NCI-H2107 treated with DMSO at 0.1 percent for 48 hours (cell line): Measurements from ENCODE around the gene NAA10.

Experiments used
- DNase-seq: peaks from one replicate; lab custom pipeline; 2025; ENCODE audit not compliant: unreplicated experiment; lab: John Stamatoyannopoulos, UW

The NAA10 gene

DNA sequence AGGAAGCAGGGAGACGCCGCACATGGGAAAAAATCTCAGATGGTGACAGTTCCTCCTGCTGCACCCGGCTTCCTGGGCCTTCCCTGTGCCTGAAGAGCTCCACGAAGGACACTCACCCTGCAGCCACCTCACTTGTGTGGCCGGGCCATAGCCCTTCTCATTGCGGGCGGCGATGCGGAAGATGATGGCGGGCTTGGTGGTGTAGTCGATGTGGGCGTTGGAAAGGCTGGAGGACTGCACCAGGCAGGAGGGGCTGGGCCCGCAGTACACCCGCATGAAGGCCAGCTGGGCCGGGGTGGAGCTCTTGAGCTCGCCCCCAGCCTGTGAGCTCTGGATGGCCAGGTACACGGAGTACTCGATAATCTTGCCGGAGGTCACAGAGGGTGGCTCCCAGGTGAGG, 15.3 kb upstream of the NAA10 start:
- no peak for DNase-seq

DNA sequence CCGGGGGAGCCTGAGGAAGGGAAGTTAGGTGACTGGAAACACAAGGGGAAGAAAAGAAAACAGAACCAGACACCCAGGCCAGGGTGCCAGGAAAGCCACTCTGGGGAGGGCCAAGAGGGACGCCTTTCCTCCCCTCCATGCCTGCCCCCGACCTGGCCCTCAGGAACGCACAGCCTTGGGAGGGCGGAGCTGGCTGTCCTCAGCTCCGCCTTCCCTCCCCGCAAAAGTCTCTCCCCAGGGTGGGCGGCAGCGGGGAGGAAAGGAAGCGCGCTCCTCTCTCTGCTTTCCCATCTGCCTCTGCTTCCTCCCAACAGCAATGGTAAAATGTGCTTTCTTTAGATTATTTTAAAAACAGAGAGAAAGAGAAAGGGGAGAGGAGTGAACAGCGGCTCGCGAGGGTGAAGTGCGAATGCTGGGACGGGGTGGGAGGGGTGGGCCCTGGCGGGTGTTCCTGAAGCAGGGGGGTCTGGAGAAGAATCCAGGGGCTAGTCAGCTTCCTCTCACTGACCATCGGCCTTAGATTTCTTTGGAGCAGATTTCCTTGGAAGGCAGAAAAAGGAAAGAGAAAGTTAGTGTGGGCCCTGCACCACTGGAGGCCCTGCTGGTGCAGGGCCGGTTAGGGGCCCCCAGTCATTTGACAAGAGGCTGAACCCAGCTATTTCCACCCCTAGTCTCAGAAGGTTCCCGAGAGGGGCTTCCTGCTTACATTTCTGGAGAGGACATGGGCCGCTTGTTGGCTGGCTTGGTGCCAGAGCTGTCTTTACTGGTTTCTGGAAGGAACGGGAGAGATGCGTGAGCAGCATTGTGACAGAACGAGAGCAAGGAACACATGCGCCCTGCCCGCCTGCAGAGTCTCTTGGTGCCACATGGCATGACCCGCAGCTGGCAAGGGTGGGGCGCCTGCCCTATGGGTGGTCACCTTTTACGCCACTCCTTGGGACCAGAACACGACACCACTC, 14.3 kb upstream of the NAA10 start:
- DNase-seq: no peak

DNA sequence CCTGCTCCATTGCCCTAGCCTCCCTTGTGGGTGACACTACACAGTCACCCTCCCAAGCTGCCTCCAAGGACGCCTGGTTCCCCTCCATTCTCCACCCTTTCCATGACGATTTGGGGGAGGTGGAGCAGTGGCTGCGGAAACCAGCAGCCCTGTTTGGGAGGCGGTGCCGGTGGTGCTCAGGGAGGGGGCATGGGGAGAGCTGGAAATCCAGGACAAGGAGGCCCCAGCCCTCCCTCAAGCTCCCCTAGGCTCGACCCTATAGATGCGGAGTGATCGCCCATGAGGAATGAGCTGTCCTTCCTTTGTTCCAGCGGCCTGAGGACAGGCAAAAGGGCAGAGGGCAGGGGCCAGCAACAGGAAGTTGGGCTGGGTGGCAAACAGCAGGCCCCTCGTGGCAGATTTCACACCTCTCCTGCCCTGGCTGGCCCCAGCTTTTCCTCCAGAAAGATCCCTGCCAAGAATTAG, 13.2 kb upstream of the NAA10 start:
- no peak for DNase-seq

DNA sequence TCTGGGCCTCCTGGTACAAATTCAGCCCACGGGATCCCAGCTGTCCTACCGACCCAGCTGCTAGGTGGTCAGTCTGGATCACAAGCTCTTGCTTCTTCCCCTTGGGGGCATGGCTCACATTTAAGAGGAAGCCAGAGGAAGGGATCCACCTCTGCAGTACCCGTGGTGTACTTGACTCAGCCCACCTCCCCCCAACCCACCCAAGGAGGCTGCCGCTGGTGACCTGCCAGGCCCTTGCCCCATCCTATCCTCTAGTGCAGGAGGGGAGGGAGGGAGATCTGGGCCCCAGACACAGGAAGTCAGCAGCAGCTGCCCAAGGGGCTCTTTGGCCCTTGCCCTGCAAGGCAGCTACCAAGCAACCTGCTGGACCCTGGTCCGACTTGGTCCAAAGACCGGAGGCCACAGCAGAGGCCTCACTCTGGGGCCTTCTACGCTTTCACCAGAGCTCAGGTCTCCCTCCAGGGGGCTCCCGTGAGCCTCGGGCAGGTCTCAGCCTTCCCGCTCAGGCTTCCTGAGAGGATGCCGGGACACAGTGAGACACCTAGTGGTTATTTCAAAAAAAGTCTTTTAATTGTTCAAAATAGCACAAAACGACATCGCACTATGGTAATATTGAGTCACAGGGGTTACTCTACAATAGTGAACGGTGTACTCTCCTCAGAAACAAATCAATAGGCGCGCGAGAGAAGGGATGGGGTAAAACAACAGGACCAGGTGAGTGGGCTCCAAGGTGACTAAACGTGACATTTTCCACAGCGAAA, 12.4 kb upstream of the NAA10 start:
- DNase-seq: peak; percentile 77

DNA sequence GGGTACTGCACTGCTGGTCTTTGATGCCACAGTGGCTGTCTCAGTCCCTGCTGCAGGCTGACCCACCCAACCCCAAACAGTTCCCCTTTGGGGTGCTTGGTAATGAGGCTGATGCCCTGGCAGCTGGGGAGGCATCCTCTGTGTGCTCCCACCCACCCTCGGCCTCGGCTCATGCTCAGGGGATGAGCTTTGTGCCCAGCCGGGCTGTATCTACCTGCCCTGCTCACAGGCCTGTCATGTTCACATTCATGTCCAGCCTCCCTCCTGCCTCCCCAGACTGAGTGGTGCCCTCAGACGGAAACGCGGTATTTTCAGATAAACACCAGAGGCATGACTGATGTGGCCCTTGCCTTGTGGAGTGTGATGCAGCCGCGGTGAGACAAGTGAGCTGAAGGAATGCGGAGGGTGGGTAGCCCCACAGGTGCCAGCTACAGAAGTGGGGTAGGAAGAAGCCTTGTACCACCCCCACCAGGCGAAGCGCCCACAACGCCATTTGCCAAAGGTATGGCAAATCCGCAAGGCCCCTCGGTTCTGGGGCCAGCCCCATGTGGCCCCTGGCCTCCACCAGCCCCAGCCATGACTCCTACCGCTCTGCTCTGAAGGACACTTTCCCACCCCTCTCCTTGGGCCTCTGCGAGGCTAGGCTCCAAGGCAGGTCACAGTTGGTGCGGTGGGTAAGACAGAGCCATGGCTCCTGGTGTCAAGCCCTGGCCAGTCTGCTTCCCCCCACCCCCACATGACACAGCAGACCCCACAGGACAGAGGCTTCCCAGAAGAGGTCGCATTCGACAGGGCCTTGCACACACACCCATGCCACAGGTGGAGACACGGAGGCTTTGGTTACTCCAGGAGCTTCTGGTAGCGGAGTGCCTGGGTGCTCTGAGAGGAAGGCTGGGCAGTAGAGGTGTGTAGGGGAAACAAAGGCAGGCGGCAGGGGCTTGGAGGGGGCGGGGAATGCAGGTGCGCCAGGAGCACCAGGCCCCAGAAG, 11.4 kb upstream of the NAA10 start:
- no peak for DNase-seq

DNA sequence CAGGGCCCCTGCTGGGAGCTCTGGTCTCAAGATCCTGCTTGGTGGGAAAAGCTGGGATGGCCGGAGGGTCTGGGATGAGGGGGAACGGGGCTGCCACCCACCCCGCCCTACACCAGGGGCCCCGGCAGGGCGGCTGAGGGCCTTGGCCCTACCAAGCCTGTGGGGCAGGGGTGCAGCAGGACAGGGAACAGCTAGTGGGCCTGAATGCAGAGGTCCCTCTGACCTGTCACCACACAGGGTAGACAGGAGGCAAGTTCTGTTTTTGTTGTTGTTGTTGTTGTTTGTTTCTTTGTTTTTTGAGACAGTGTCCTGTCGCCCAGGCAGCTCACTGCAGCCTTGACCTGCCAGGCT, 9.9 kb upstream of the NAA10 start:
- no peak for DNase-seq

DNA sequence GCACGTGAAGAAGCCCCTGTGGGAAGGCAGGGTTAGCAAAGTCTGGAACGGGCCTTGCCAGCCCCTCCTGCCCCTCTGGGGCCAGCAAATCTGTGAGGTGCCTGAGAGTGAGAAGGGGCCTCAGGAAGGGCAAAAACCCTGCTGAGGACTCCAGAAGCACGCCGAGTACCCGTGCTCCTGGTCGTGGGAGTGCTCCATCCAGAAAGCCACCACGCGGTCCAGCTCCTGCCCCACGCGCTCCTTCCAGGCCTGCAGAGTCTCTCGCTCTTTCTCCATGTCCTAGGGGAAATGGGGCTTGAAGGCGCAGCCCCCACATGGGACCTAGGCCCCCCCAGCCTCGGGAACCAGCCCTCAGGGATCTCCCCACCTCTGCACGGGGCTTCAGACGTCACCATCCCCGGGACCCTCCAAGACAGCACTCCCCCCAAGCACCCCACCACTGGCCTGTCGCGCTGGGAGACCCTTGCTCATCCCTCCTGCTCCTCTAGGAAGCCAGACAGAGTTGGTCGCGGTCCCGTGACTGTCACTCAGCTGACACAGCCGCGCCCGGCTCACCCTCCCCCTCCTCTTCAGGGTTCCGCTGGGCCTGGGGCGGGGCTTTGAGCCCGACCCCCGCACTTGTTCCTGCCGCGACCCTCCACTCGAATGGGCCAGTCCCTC, 9.4 kb upstream of the NAA10 start, which contains the start of gene RENBP:
Gene RENBP (minus strand): TSS at position 504 of the 660 bp plus-strand sequence. CDS start 33 bp downstream, at position 471.
- DNase-seq: no peak

DNA sequence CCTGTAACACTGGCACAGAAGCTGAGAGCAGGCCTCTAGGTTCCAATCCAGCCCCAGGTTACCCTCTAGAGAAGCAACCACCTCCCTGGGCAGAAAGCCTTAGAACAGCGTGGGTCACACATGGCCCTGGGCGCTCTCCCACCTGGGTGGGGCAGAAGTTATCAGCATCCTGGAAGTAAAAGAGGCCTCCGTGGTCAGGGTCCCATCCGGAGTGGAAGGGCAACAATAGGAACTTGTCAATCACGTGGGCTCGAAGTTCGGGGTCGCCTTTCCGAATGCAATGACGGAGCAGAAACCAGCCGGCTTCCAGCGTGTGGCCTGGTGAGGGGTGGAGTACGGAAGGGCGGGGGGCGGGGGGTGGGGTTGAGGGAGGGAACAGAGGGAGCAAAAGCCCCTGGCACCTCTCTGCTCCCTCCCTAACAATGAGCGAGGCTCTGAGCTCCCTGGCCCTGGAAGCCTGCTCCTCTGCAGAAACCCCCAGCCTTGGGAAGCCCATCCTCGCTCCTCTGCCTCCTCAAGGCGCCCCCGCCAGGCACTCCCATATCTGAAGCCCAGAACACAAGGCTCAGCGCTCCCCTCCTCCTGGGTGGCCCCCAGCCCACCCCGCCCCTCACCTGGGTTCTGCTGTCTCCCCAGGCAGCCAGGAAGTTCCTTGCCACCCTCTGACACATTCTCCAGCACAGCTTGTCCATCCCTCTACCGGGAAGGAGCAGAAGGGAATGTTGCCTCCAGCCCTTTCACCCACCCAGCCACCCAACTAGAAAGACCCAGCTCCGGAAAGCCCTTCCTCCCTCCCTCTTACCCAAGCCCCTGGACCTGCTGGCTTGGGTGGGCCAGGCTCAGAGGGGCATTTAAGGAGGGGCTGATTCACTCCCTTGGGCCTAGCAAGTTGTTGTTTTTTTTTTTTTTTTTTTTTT, 6.8 kb upstream of the NAA10 start:
- DNase-seq: no peak

DNA sequence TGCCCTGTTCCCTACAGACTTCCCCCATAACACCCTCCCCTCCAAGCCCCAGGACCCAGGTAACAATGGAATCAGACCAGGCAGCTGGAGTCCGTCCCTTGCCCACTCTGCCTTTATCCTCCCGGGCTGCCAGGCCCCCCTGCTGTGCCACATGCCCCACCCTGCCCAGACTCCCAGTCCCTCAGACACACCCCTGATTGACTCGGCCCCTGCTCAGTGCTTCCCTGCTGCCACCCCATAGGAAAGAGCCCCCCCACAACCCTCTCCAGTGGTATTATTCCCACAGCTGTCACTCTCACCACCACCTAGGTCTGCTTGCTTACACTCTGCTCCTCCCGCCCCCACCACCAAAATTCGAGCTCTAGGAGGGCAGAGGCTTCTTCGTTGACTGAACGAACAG, 4.7 kb upstream of the NAA10 start:
- no peak for DNase-seq

DNA sequence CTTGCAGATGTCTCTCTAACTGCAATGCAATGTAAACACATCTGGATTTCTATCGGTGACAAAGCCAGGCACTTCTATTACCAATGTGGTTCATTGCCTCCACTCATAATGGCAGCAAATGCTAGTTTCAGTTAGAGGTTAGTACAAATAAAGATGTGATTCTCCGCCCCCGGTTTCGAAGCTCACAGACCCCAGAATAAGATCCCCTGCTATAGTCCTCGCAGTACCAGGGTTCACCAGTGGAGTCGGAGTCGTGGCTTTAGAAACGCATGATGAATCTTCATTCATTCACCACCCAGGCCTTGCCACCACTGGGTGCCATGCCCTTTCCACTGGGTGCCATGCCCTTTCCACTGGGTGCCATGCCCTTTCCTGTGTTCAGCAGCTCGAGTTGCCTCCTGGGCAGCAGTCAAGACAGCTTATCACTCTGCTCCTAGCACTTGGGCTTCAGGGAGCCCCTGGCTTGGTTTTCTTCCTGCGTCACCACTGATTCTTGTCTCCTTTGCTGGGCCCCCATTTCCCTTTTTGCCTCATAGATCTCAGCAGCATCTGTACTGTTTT, 3.5 kb upstream of the NAA10 start:
- DNase-seq: no peak

DNA sequence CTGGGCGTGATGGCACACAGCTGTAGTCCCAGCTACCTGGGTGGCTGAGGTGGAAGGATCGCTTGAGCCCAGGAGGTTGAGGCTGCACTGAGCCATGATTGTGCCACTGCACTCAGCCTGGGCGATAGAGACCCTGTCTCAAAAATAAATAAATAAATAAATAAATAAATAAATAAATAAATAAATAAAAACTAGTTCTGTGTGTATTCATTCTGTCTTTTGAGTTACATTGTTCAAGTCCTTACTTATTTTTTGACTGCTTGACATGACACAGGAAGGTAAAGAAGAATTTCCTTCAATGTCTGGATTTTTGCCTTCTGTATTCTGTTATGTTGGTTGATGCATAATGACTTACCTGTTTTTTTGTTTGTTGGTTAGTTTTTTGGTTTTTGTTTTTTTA, 2.2 kb upstream of the NAA10 start:
- no peak for DNase-seq

DNA sequence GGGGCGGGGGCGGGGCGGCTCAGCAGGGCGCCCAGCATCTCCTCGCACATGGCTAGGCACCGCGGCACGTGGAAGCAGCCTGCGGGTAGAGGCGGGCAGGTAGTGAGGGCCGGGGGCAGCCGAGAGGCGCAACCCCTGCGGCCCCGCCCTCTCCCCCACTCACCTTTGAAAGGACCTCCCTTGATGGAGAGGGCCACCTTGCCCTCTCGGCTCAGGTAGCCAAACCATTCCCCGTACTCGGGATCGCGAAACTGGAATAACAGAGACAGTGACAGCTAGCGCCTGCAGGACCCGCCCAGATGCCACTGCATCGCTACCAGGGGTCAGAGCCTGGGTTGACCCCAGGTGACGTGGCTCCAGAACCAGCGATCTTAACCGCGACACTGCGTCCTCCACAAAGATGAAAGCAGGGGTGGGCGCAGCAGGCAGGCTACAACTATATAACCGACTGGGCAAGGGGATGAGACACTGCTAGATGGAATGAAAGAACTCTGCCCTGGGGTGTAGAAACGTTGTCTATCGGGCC, 552 bp upstream of the NAA10 start:
- DNase-seq: peak; percentile 22

DNA sequence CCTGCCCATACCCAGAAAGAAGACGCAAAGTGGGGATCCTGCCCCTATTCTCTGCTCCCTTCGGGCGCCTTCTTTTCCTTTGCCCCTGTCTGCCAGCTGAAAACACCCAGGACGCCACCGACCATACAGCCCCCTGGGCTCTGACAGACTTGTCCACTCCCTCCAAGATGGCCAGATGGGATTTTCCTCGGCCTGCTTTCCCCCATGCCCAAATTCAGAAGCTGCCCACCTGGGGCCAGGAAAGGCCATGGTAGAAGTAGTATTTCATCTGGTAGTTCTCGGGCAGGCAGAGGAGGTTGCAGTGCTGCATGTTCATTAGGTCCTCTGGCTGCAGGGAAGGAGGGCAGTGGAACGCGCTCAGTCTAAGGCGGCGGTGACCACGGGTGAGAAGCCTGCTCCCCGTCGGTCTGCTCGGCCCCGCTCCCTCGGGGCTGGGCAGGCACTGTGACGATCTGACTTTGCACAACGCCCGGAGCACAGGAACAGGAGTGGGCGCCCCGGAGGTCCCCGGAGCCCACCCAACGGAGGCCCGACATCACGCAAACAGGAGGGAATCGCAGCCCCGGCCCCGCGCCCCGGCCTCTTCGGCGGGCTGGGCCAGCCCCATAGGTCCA, 582 bp downstream of the NAA10 start:
- DNase-seq: no peak

DNA sequence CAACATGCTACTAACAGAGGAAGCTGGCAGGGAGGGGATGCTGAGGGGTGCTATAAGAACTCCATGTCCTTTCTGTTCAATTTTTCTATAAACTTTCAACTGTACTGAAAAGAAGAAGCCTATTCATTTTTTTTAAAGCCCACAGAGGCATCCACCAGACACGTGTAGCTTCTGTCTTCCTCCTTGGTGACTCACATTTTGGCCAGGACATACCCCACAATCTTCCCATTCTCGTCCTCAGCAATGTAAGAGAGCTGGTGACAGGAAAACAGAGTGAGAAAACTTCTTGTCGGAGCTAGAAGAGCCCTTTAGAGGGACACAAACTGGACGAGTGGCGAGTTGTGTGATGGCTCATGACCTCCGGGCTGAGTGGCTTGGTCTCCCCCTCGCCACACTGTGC, 1.1 kb downstream of the NAA10 start:
- no peak for DNase-seq

DNA sequence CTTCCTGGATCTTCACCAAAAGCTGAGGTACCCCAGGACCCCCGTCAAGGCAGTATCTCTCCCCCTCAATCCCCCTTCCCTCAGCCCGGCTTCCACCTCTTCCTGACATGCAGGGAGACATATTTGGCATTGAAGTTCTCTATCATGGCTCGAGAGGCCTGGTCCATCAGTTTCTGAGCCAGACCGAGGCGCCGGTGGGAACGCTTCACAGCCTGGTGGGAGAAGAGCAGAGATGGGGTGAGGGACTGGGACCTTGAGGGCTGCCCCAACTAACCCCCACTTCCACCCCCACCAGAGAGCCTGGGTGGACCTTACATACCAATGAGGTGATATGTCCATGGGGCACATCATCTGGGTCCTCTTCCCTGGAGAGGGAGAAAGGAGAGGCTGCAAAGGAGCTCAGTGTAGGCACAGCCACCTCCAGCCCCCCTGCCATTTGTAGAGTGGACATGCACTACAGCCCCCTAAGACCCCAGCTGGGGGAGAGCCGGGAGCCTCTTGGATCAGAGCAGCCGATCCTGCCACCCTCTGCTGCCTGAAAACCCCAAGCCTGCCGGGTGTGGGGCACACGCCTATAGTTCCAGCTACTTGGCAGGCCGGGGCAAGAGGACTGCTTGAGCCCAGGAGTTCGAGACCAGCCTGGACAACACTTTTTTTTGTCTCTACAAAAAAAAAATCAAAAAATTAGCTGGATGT, 2.5 kb downstream of the NAA10 start:
- DNase-seq: no peak

DNA sequence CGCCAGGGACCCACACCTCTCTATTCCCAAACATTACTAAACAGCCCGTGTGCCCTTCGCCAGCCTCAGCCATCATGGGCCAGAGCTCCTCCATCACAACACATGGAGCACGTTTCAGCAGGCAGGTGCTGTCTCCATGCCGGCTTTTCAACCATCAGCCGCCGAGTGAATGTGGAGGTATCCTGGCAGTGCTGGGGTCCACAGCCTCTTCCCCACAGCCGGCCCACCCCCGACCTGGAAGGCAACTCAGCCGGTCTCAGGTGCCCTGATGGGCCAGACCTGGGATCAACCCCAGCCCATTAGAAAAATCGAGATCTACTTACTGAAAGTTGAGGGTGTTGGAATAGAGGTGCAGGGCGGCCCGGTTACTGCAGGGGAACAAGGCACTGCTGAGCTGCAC, 3.1 kb downstream of the NAA10 start:
- DNase-seq: no peak

DNA sequence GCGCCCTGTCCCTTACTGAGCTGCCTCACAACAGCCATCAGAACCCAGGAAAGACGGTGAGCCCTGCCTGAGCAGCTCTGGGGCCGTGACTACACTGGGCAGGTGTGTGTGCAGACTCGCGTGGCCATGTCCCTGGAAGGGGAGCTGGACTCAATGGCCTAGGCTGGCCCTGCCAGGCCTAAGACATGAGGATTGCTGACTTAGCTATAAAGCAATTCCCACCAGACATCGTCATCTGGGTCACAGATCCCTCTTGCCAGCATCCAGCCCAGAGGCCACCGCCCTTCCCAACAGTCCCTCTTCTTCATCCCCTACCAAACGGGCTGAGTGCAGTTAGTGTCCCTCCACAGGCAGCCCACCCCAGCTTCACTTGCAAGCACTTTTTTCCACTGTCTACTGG, 3.7 kb downstream of the NAA10 start:
- DNase-seq: no peak
